HCT116 (cell line): Measurements from ENCODE around the gene CCND1. TPM values are rescaled to one million over a fixed set of nuclear protein-coding genes. Genes with fewer than 3 reads are reported as not detected.
A peak's percentile ranks its signal among the peaks of the same experiment; 100 is the strongest.

ENCODE experiments used
- ATAC-seq: fragments of 200-7000 bp; cut with Tn5 transposase; 2 replicates; pipeline ENCODE4 v1.9.1; 2020; ENCODE audit warnings: mild to moderate bottlenecking, moderate library complexity
- BruUV-seq: library from RNA; stranded (reverse); fragments of 400-500 nt; replicated peaks from 2 replicates; lab custom pipeline; 2021; lab: Mats Ljungman, UMichigan
- CTCF ChIA-PET: fragments of 300-600 bp; sonication (Branson Sonifier 250); formaldehyde crosslinking; loops from one replicate; lab custom pipeline; 2021; ENCODE audit warnings: antibody characterized with exemption; lab: Charles Lee
- POLR2A ChIA-PET: fragments of 300-600, 350-600 bp; sonication (Branson Sonifier 250); formaldehyde crosslinking; loops from one replicate; lab custom pipeline; 2021; ENCODE audit warnings: antibody characterized with exemption; lab: Charles Lee
- RAD21 ChIA-PET, 2 experiments: fragments of 300-600 bp; sonication (Branson Sonifier 250); formaldehyde crosslinking; loops; one replicate each; lab custom pipeline; 2023; ENCODE audit warnings: low total read pairs in 2 of 2; ENCODE audit not compliant: uncharacterized antibody in 2 of 2, unreplicated experiment in 2 of 2, low non-redundant PET in 1 of 2; lab: Charles Lee
- DNase-seq: peaks from one replicate; pipeline ENCODE4 v3.0.0-alpha.2; 2010; ENCODE audit warnings: low read depth, low spot score
- H2AFZ ChIP-seq: fragments of 200-600 bp; shearing (Covaris generic), sonication (generic); 2 replicates; pipeline ENCODE4 v1.6.1; 2017; ENCODE audit warnings: low read depth, mixed run types, mixed read lengths, antibody characterized with exemption, low read length; ENCODE audit not compliant: poor library complexity, severe bottlenecking
- H3K27ac ChIP-seq: 2 replicates; pipeline ENCODE4 v1.5.1; 2012; ENCODE audit warnings: low read depth, low read length
- H3K27me3 ChIP-seq: fragments of 200-600 bp; sonication (generic); 2 replicates; pipeline ENCODE4 v1.6.1; 2016; ENCODE audit warnings: mixed run types, low read length, mixed read lengths; ENCODE audit not compliant: insufficient read depth
- H3K36me3 ChIP-seq, 2 experiments: fragments of 200-500 bp in 1 of 2; fragments of 200-600 bp in 1 of 2; sonication (Bioruptor generic) in 1 of 2; sonication (generic) in 1 of 2; 2 replicates each; pipeline versions ENCODE4 v1.5.1 to v1.6.1; 2014 to 2016; ENCODE audit warnings: low read length in 2 of 2, inconsistent platforms in 1 of 2, mixed read lengths in 1 of 2, mixed run types in 1 of 2; ENCODE audit not compliant: insufficient read depth in 2 of 2, control insufficient read depth in 1 of 2
- H3K4me1 ChIP-seq, 2 experiments: fragments of 200-600 bp in 1 of 2; sonication (generic) in 1 of 2; 2 replicates each; pipeline versions ENCODE4 v1.5.1 to v1.6.1; 2012 to 2017; ENCODE audit warnings: low read length in 2 of 2, inconsistent platforms in 1 of 2, mild to moderate bottlenecking in 1 of 2, mixed read lengths in 1 of 2, mixed run types in 1 of 2, moderate library complexity in 1 of 2; ENCODE audit not compliant: insufficient read depth in 2 of 2, control insufficient read depth in 1 of 2
- H3K4me2 ChIP-seq: fragments of 200-600 bp; sonication (generic); 2 replicates; pipeline ENCODE4 v1.6.1; 2017; ENCODE audit warnings: mixed run types, low read length, mixed read lengths
- H3K4me3 ChIP-seq, 2 experiments: fragments of 200-600 bp in 1 of 2; sonication (generic) in 1 of 2; replicated peaks in 1 of 2; 2 replicates each; pipeline ENCODE4 v1.5.1; 2011 to 2016; ENCODE audit warnings: low read length in 2 of 2, control low read depth in 1 of 2, low read depth in 1 of 2, mild to moderate bottlenecking in 1 of 2, mixed read lengths in 1 of 2, mixed run types in 1 of 2
- H3K79me2 ChIP-seq: fragments of 200-600 bp; sonication (generic); 2 replicates; pipeline ENCODE4 v1.6.1; 2017; ENCODE audit warnings: mild to moderate bottlenecking, mixed run types, low read length, moderate library complexity, mixed read lengths; ENCODE audit not compliant: insufficient read depth
- H3K9ac ChIP-seq: fragments of 200-600 bp; sonication (generic); 2 replicates; pipeline ENCODE4 v1.6.1; 2016; ENCODE audit warnings: low read length, mixed read lengths
- H3K9me2 ChIP-seq: fragments of 200-600 bp; sonication (generic), shearing (Covaris generic); 2 replicates; pipeline ENCODE4 v1.6.1; 2017; ENCODE audit warnings: mixed run types, mild to moderate bottlenecking, moderate library complexity; ENCODE audit not compliant: insufficient read depth
- H3K9me3 ChIP-seq, 2 experiments: fragments of 200-500 bp in 1 of 2; fragments of 200-600 bp in 1 of 2; sonication (Bioruptor generic) in 1 of 2; sonication (generic) in 1 of 2; 2 replicates each; pipeline ENCODE4 v1.6.1; 2014 to 2017; ENCODE audit warnings: low read length in 2 of 2, mixed read lengths in 2 of 2, inconsistent platforms in 1 of 2, low read depth in 1 of 2, mild to moderate bottlenecking in 1 of 2, mixed run types in 1 of 2, moderate library complexity in 1 of 2; ENCODE audit not compliant: control insufficient read depth in 1 of 2, insufficient read depth in 1 of 2
- H4K20me1 ChIP-seq: fragments of 200-600 bp; sonication (generic), shearing (Covaris generic); 2 replicates; pipeline ENCODE4 v1.6.1; 2017; ENCODE audit warnings: mixed run types, mild to moderate bottlenecking, moderate library complexity; ENCODE audit not compliant: insufficient read depth
- ATF3 ChIP-seq: IDR thresholded peaks from 2 replicates; pipeline ENCODE4 v1.6.1; 2012
- CBX3 ChIP-seq: IDR thresholded peaks from 2 replicates; pipeline ENCODE4 v1.6.1; 2012; ENCODE audit warnings: low read depth
- CTCF ChIP-seq, 3 experiments: fragments of 200-600 bp in 1 of 3; sonication (generic) in 1 of 3; IDR thresholded peaks in 2 of 3; conservative IDR thresholded peaks in 1 of 3; 2 replicates each; pipeline ENCODE4 v1.5.1; 2012 to 2017; ENCODE audit warnings: low read depth in 2 of 3, low read length in 2 of 3, antibody characterized with exemption in 1 of 3, borderline replicate concordance in 1 of 3, control low read depth in 1 of 3, mild to moderate bottlenecking in 1 of 3, mixed read lengths in 1 of 3, mixed run types in 1 of 3, moderate library complexity in 1 of 3; ENCODE audit not compliant: insufficient read depth in 1 of 3
- EZH2 ChIP-seq: fragments of 200-600 bp; sonication (generic); IDR thresholded peaks from 2 replicates; pipeline ENCODE4 v1.6.1; 2017; ENCODE audit warnings: antibody characterized with exemption, mixed run types
- EZH2phosphoT487 ChIP-seq: fragments of 200-600 bp; IDR thresholded peaks from 2 replicates; pipeline ENCODE4 v1.6.1; 2018; ENCODE audit warnings: antibody characterized with exemption, borderline replicate concordance
- FOSL1 ChIP-seq: IDR thresholded peaks from 2 replicates; pipeline ENCODE4 v1.6.1; 2012; ENCODE audit warnings: low read depth
- JUND ChIP-seq: IDR thresholded peaks from 2 replicates; pipeline ENCODE4 v1.6.1; 2012
- MAX ChIP-seq: IDR thresholded peaks from 2 replicates; pipeline ENCODE4 v1.6.1; 2012
- POLR2A ChIP-seq: IDR thresholded peaks from 2 replicates; pipeline ENCODE4 v1.7.0; 2011; ENCODE audit warnings: borderline replicate concordance; ENCODE audit not compliant: insufficient read depth, insufficient read length; ENCODE audit errors: extremely low read depth
- POLR2AphosphoS5 ChIP-seq: IDR thresholded peaks from 2 replicates; pipeline ENCODE4 v1.6.1; 2011; ENCODE audit warnings: mild to moderate bottlenecking, low read depth, low read length, moderate library complexity
- RAD21 ChIP-seq: IDR thresholded peaks from 2 replicates; pipeline ENCODE4 v1.6.1; 2012; ENCODE audit warnings: low read depth, mild to moderate bottlenecking
- SIN3A ChIP-seq: IDR thresholded peaks from 2 replicates; pipeline ENCODE4 v1.6.1; 2012; ENCODE audit warnings: low read depth
- SP1 ChIP-seq: IDR thresholded peaks from 2 replicates; pipeline ENCODE4 v1.6.1; 2012; ENCODE audit warnings: low read depth
- SRF ChIP-seq: IDR thresholded peaks from 2 replicates; pipeline ENCODE4 v1.6.1; 2012; ENCODE audit warnings: low read depth
- TCF7L2 ChIP-seq: IDR thresholded peaks from 2 replicates; pipeline ENCODE4 v1.7.0; 2011; ENCODE audit warnings: borderline replicate concordance, inconsistent platforms; ENCODE audit not compliant: insufficient read depth, insufficient read length; ENCODE audit errors: extremely low read depth
- YY1 ChIP-seq: IDR thresholded peaks from 2 replicates; pipeline ENCODE4 v1.6.1; 2011; ENCODE audit warnings: low read length, low read depth, moderate library complexity, mild to moderate bottlenecking; ENCODE audit not compliant: insufficient replicate concordance; ENCODE audit errors: extremely low read depth
- ZFX ChIP-seq: fragments of 450-650 bp; IDR thresholded peaks from 2 replicates; pipeline ENCODE4 v1.6.1; 2017
- intact Hi-C: fragments of 100-400 bp; cut with micrococcal nuclease; formaldehyde crosslinking; loops from 2 replicates; pipeline ENCODE4 v1.10.0; 2022
- total RNA-seq: library from RNA; stranded (reverse); gene quantifications from one replicate; pipeline ENCODE4 v1.2.1, GENCODE V29; 2021; ENCODE audit not compliant: unreplicated experiment
- TF ChIP-seq, protein P1 (sequence below): IDR thresholded peaks from 2 replicates; pipeline ENCODE4 v1.6.1; 2012; ENCODE audit warnings: low read depth

Gene CCND1
- total RNA-seq, 1 experiment from 2014 or later = 601 TPM

- TF ChIP-seq ATF3 (no peak), TCF7L2 (no peak), CBX3 (no peak), SRF (no peak), SP1 (no peak), POLR2A (no peak), YY1 (peak; percentile 48), SIN3A (no peak), POLR2AphosphoS5 (peak; percentile 72; the same call in 1 of the 2 replicates), EZH2 (no peak), FOSL1 (no peak)
Observed at GRCh38 chr11:69642913-69643632, 2.1 kb downstream of the CCND1 start (continued).

DNA sequence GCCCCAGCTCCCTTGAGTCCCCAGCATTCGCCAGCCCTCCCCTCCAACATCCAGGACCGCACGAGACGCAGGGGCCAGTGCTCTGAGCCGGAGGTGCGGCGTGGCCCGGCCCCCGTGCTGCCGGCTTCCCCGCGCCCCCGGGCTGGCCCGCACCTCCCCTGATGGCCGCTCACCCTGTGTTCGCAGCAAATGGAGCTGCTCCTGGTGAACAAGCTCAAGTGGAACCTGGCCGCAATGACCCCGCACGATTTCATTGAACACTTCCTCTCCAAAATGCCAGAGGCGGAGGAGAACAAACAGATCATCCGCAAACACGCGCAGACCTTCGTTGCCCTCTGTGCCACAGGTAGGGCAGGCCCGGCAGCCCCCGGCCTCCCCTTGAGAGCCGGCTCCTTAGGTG lies 2.7 kb downstream of the CCND1 start:
- H3K4me2 ChIP-seq = peak overlapping the region; percentile 90
- ChIA-PET POLR2A (interaction anchor here (0.9 to 2.1 kb wide), 6 partner anchors 344 to 542 kb away, joined by 3 to 10 read pairs (median 5); partner anchors contain the start of gene MYEOV), RAD21 (interaction anchor here (0.6 to 1.8 kb wide), 4 partner anchors 238 to 542 kb away, joined by 3 to 5 read pairs (median 5); partner anchors contain the start of gene MYEOV (in 2 of the 2)), CTCF (interaction anchor here (1.0 to 1.9 kb wide), 4 partner anchors 40 to 542 kb away, joined by 3 to 6 read pairs (median 4); partner anchors contain the start of gene MYEOV)
- ATAC-seq (no peak), DNase-seq (no peak)
- H3K4me3 ChIP-seq = peak overlapping the region; percentile 96 to 99
- peaks cover 10 to 63% of the 10 kb centered on the region in 2 experiments for H3K4me1 ChIP-seq
- no peaks in the 10 kb centered on the region for H3K27me3 ChIP-seq
- no TSS peak for BruUV-seq
- no peaks in the 10 kb centered on the region for H3K9me2 ChIP-seq
- peaks cover 37% of the 10 kb centered on the region; the same call in 1 of the 2 replicates for H4K20me1 ChIP-seq
- peaks cover 88% of the 10 kb centered on the region for H3K79me2 ChIP-seq
- H3K36me3 ChIP-seq = peaks cover 22 to 50% of the 10 kb centered on the region in 2 experiments
- H3K9me3 ChIP-seq = no peaks in the 10 kb centered on the region
- intact Hi-C loops = loop anchor here (1.0 kb wide), 1 partner anchor 542 kb away; no protein-coding TSS in a partner anchor
- peak overlapping the region; percentile 100 for H3K9ac ChIP-seq
- peak overlapping the region; percentile 96 for H3K27ac ChIP-seq
- H2AFZ ChIP-seq = no peak overlapping the region
- no peak for TF ChIP-seq EZH2phosphoT487
- no peak for TF ChIP-seq SP1
- no peak for TF ChIP-seq RAD21
- TF ChIP-seq POLR2A = no peak
- no peak for TF ChIP-seq CTCF (IDR thresholded peaks at IDR 0.05 in 2 of 3, conservative IDR thresholded peaks at IDR 0.05 in 1 of 3; ENCODE audit: borderline replicate concordance in 1 of 3, insufficient read depth in 1 of 3, low read depth in 2 of 3, low read length in 2 of 3)
- no peak for TF ChIP-seq ZFX
- TF ChIP-seq TCF7L2 = no peak
- TF ChIP-seq, protein P1, sequence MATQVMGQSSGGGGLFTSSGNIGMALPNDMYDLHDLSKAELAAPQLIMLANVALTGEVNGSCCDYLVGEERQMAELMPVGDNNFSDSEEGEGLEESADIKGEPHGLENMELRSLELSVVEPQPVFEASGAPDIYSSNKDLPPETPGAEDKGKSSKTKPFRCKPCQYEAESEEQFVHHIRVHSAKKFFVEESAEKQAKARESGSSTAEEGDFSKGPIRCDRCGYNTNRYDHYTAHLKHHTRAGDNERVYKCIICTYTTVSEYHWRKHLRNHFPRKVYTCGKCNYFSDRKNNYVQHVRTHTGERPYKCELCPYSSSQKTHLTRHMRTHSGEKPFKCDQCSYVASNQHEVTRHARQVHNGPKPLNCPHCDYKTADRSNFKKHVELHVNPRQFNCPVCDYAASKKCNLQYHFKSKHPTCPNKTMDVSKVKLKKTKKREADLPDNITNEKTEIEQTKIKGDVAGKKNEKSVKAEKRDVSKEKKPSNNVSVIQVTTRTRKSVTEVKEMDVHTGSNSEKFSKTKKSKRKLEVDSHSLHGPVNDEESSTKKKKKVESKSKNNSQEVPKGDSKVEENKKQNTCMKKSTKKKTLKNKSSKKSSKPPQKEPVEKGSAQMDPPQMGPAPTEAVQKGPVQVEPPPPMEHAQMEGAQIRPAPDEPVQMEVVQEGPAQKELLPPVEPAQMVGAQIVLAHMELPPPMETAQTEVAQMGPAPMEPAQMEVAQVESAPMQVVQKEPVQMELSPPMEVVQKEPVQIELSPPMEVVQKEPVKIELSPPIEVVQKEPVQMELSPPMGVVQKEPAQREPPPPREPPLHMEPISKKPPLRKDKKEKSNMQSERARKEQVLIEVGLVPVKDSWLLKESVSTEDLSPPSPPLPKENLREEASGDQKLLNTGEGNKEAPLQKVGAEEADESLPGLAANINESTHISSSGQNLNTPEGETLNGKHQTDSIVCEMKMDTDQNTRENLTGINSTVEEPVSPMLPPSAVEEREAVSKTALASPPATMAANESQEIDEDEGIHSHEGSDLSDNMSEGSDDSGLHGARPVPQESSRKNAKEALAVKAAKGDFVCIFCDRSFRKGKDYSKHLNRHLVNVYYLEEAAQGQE = no peak
- no peak for TF ChIP-seq POLR2AphosphoS5
- TF ChIP-seq JUND = no peak
- TF ChIP-seq MAX = no peak
